A549 (cell line): ENCODE results near the gene TBC1D1. TPM values are rescaled to one million over a fixed set of nuclear protein-coding genes. Genes with fewer than 3 reads are reported as not detected.

Source experiments
- ATAC-seq, 2 experiments: fragments of 200-7000 bp in 1 of 2; fragments of >200 bp in 1 of 2; cut with Nextera tagmentation in 1 of 2; cut with Tn5 transposase in 1 of 2; 3 replicates each; pipeline versions ENCODE4 v1.8.0 to v1.9.1; 2018 to 2020; ENCODE audit warnings: mild to moderate bottlenecking in 1 of 2, moderate library complexity in 1 of 2
- CTCF ChIA-PET: fragments of 300-600 bp; sonication (Branson Sonifier 250); formaldehyde crosslinking; extraction: SDS; loops from one replicate; lab custom pipeline; 2021; ENCODE audit warnings: antibody characterized with exemption, inconsistent platforms; lab: Yijun Ruan, JAX
- POLR2A ChIA-PET: fragments of 350-600 bp; formaldehyde crosslinking; extraction: SDS; loops from one replicate; lab custom pipeline; 2021; ENCODE audit warnings: antibody characterized with exemption, inconsistent platforms; lab: Yijun Ruan, JAX
- DNase-seq, 2 experiments: peaks; one replicate each; pipeline versions ENCODE4 v3.0.0 to v3.0.0-alpha.2; 2011 to 2016; ENCODE audit warnings: low read depth in 1 of 2, low spot score in 1 of 2
- FAIRE-seq: peaks from 2 replicates; lab custom pipeline; 2011; peaks lifted over from hg19 to GRCh38; lab: Jason Lieb, UNC
- H3K27ac ChIP-seq, 2 experiments: fragments of >200 bp; sonication (Bioruptor Twin); formaldehyde crosslinking; 3 replicates each; pipeline ENCODE4 v1.5.1; 2016 to 2017
- H3K4me1 ChIP-seq: fragments of >200 bp; sonication (Bioruptor Twin); formaldehyde crosslinking; 3 replicates; pipeline ENCODE4 v1.6.1; 2016
- H3K4me2 ChIP-seq: fragments of >200 bp; sonication (Bioruptor Twin); formaldehyde crosslinking; 3 replicates; pipeline ENCODE4 v1.6.1; 2016
- H3K4me3 ChIP-seq: fragments of >200 bp; sonication (Bioruptor Twin); formaldehyde crosslinking; 3 replicates; pipeline ENCODE4 v1.5.1; 2016
- H3K9me3 ChIP-seq: fragments of >200 bp; sonication (Bioruptor Twin); formaldehyde crosslinking; 3 replicates; pipeline ENCODE4 v1.6.1; 2016
- CBX2 ChIP-seq: fragments of 200-600 bp; sonication (generic); IDR thresholded peaks from 2 replicates; pipeline ENCODE4 v1.6.1; 2016; ENCODE audit warnings: low read depth, mild to moderate bottlenecking, borderline replicate concordance
- CBX8 ChIP-seq: fragments of 200-600 bp; sonication (generic); IDR thresholded peaks from 2 replicates; pipeline ENCODE4 v1.6.1; 2016
- CTCF ChIP-seq: fragments of >200 bp; sonication (Bioruptor Twin); formaldehyde crosslinking; IDR thresholded peaks from 3 replicates; pipeline ENCODE4 v1.5.1; 2016
- ELK1 ChIP-seq: fragments of 150-350 bp; IDR thresholded peaks from 2 replicates; pipeline ENCODE4 v1.6.1; 2014; ENCODE audit warnings: low read depth, mild to moderate bottlenecking, low read length
- FOSB ChIP-seq: fragments of 250-450 bp; sonication (Bioruptor Pico); IDR thresholded peaks from 2 replicates; pipeline ENCODE4 v1.5.0; 2020; ENCODE audit warnings: mild to moderate bottlenecking, moderate library complexity
- FOSL2 ChIP-seq, 2 experiments: fragments of 450-650 bp in 1 of 2; fragments of >200 bp in 1 of 2; sonication (Bioruptor Twin) in 1 of 2; formaldehyde crosslinking; IDR thresholded peaks; 2 replicates each; pipeline versions ENCODE4 v1.5.0 to v1.6.1; 2016 to 2020; ENCODE audit warnings: mild to moderate bottlenecking in 1 of 2, moderate library complexity in 1 of 2
- HEYL ChIP-seq: fragments of 250-450 bp; sonication (Bioruptor Pico); IDR thresholded peaks from 2 replicates; pipeline ENCODE4 v1.8.0; 2021; ENCODE audit warnings: mild to moderate bottlenecking, moderate library complexity
- HMGXB4 ChIP-seq: fragments of 250-450 bp; sonication (Bioruptor Pico); IDR thresholded peaks from 2 replicates; pipeline ENCODE4 v1.5.0; 2021; ENCODE audit warnings: mild to moderate bottlenecking, moderate library complexity, borderline replicate concordance
- HOXA7 ChIP-seq: fragments of 250-450 bp; sonication (Bioruptor Pico); IDR thresholded peaks from 2 replicates; pipeline ENCODE4 v1.5.0; 2020; ENCODE audit warnings: mild to moderate bottlenecking, moderate library complexity
- MYC ChIP-seq: IDR thresholded peaks from 2 replicates; pipeline ENCODE4 v1.6.1; 2012; ENCODE audit warnings: mild to moderate bottlenecking, inconsistent platforms, low read length, improper control_type of control experiment, borderline replicate concordance
- NPAS2 ChIP-seq: fragments of 250-450 bp; sonication (Bioruptor Pico); IDR thresholded peaks from 2 replicates; pipeline ENCODE4 v1.8.0; 2022; ENCODE audit warnings: mild to moderate bottlenecking, moderate library complexity, borderline replicate concordance
- POLR2A ChIP-seq: IDR thresholded peaks from 2 replicates; pipeline ENCODE4 v1.6.1; 2012; ENCODE audit warnings: mild to moderate bottlenecking, low read length
- POLR2AphosphoS2 ChIP-seq: conservative IDR thresholded peaks from 2 replicates; pipeline ENCODE4 v1.6.1; 2012; ENCODE audit warnings: low read length, improper control_type of control experiment, inconsistent platforms
- TFCP2L1 ChIP-seq: fragments of 250-450 bp; sonication (Bioruptor Pico); IDR thresholded peaks from 2 replicates; pipeline ENCODE4 v1.5.0; 2021; ENCODE audit warnings: mild to moderate bottlenecking
- ZNF302 ChIP-seq: fragments of 250-450 bp; sonication (Bioruptor Pico); IDR thresholded peaks from 2 replicates; pipeline ENCODE4 v1.9.0; 2021; ENCODE audit warnings: inconsistent platforms, mild to moderate bottlenecking, moderate library complexity
- WGBS: methylation state at CpG from one replicate; pipeline ENCODE4 v1.1.6; 2017; ENCODE audit errors: missing lambda C conversion rate; 5-methylcytosine and 5-hydroxymethylcytosine counted together
- polyA plus RNA-seq, 4 experiments: library from polyadenylated mRNA; depleted of rRNA in 3 of 4; stranded (reverse); fragments of >200 nt; fragmentation: RNase III in 1 of 4; extraction: RNeasy Plus Mini Kit Qiagen cat#74134 plus additional on column Dnase treatment in 1 of 4; gene quantifications; 2 replicates in 3 of 4; 3 replicates in 1 of 4; pipeline ENCODE4 v1.2.3, GENCODE V29; 2011 to 2017

TBC1D1 gene
- polyA plus RNA-seq, 2 of the 4 experiments (the other 2 are of a cell fraction): 26.5 to 28.5 TPM

GRCh38 chr4:37909332-37910090, 18.6 kb downstream of the TBC1D1 start:
- POLR2A ChIA-PET: no interaction called here
- H3K4me1 ChIP-seq: no peaks in the 10 kb centered on the region
- TF ChIP-seq HEYL (CRISPR knock-in tag) (no peak), TFCP2L1 (CRISPR knock-in tag) (no peak), ELK1 (no peak), ZNF302 (CRISPR knock-in tag) (no peak), HMGXB4 (CRISPR knock-in tag) (no peak), HOXA7 (CRISPR knock-in tag) (no peak)
- FAIRE-seq: no peak
- H3K9me3 ChIP-seq: no peaks in the 10 kb centered on the region
- H3K4me2 ChIP-seq: no peak overlapping the region
- H3K27ac ChIP-seq: no peak overlapping the region
- ATAC-seq: no peak
- no peak overlapping the region for H3K4me3 ChIP-seq
- WGBS: 69% methylated on average over 8 of the region's 8 CpGs
- DNase-seq: no peak
- CTCF ChIA-PET: no interaction called here

GRCh38 chr4:37910091-37910486, 19.2 kb downstream of the TBC1D1 start:
- no peaks in the 10 kb centered on the region for H3K9me3 ChIP-seq
- no peak overlapping the region for H3K27ac ChIP-seq
- no peak overlapping the region for H3K4me2 ChIP-seq
- H3K4me3 ChIP-seq: no peak overlapping the region
- DNase-seq (no peak), FAIRE-seq (no peak), ATAC-seq (no peak)
- 0% methylated on average over 1 of the region's 1 CpG for WGBS
- ChIA-PET POLR2A (no interaction called here), CTCF (no interaction called here)
- TF ChIP-seq MYC: no peak
- no peak for TF ChIP-seq FOSB (CRISPR knock-in tag)
- no peak for TF ChIP-seq CBX8
- TF ChIP-seq POLR2A: no peak
- TF ChIP-seq HOXA7 (CRISPR knock-in tag): no peak
- no peaks in the 10 kb centered on the region for H3K4me1 ChIP-seq

- Histone ChIP-seq H3K4me3 (no peak overlapping the region), H3K27ac (no peak overlapping the region), H3K9me3 (no peaks in the 10 kb centered on the region), H3K4me1 (no peaks in the 10 kb centered on the region), H3K4me2 (no peak overlapping the region)
- CTCF ChIA-PET: interaction anchor here (1.2 kb wide), 1 partner anchor 112 kb away, joined by 3 read pairs; no protein-coding TSS in a partner anchor
- POLR2A ChIA-PET: no interaction called here
- no peak for TF ChIP-seq MYC
- TF ChIP-seq FOSL2 (IDR thresholded peaks at IDR 0.05): no peak
- TF ChIP-seq FOSL2 (CRISPR knock-in tag; IDR thresholded peaks at IDR 0.05): no peak
- TF ChIP-seq POLR2AphosphoS2: no peak
- no peak for TF ChIP-seq ZNF302 (CRISPR knock-in tag)
- no peak for TF ChIP-seq CBX2
- TF ChIP-seq NPAS2 (CRISPR knock-in tag): no peak
- no peak for TF ChIP-seq CTCF
- DNase-seq (no peak), ATAC-seq (no peak), FAIRE-seq (no peak)
- WGBS: 17% methylated on average over 3 of the region's 3 CpGs
Measured at GRCh38 chr4:37914539-37914938, 23.7 kb downstream of the TBC1D1 start.
